22Rv1 (cell line): ENCODE results near the gene BCL11B.

Experiments used
- CTCF ChIP-seq: fragments of 450-650 bp; IDR thresholded peaks from 2 replicates; pipeline ENCODE4 v1.5.1; 2017; ENCODE audit warnings: mild to moderate bottlenecking
- ZFX ChIP-seq: fragments of 450-650 bp; IDR thresholded peaks from 2 replicates; pipeline ENCODE4 v1.6.1; 2017; ENCODE audit warnings: antibody characterized with exemption, borderline replicate concordance

DNA sequence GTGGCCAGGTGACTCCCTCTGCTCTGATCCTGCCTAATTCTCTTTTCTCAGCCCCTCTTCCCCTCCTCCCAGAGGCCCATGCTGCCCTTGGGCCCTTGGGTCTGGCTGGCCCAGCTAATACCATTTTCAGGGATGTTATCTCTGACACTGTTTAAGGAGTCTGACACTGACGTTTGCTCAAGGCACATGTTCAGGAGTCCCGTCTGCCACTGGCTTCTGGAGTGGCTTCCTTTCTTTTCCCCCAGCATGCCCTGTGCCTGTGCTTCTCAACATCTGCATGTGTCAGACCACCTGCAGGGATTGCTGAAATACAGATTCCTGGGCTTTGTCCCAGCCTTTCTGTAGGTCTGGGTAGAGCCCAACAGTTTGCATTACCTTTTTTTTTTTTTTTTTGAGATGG, 128.9 kb downstream of the BCL11B start:
- TF ChIP-seq CTCF (no peak), ZFX (no peak)
